Left forelimb (tissue), 1 donor: ENCODE measurements around the gene ACTN4.

Experiments
- DNase-seq: peaks from one replicate; pipeline ENCODE4 v3.0.0-alpha.2; 2018; ENCODE audit warnings: low spot score

The ACTN4 gene

GRCh38 chr19:38709671-38710415 lies 62.4 kb downstream of the ACTN4 start:
- DNase-seq = no peak

GRCh38 chr19:38710416-38710702 lies 62.9 kb downstream of the ACTN4 start:
- DNase-seq = no peak

- no peak for DNase-seq
These were observed 63.7 kb downstream of the ACTN4 start for GRCh38 chr19:38710928-38711725.

- DNase-seq = no peak
These were observed 64.3 kb downstream of the ACTN4 start for GRCh38 chr19:38711726-38712153.

GRCh38 chr19:38712161-38712748 lies 64.8 kb downstream of the ACTN4 start:
- no peak for DNase-seq

GRCh38 chr19:38713227-38713649 lies 65.8 kb downstream of the ACTN4 start:
- no peak for DNase-seq

- DNase-seq = no peak
These were observed 66.4 kb downstream of the ACTN4 start for GRCh38 chr19:38713865-38714264.

GRCh38 chr19:38714354-38714778 lies 66.9 kb downstream of the ACTN4 start:
- DNase-seq = no peak

GRCh38 chr19:38715555-38715954 lies 68.1 kb downstream of the ACTN4 start:
- DNase-seq = no peak

- DNase-seq = no peak
These were observed 69.6 kb downstream of the ACTN4 start for GRCh38 chr19:38717051-38717450.

- no peak for DNase-seq
These were observed 70.4 kb downstream of the ACTN4 start for GRCh38 chr19:38717855-38718254.

GRCh38 chr19:38718747-38719543 lies 71.5 kb downstream of the ACTN4 start:
- DNase-seq = peak; percentile 80

- DNase-seq = no peak
These were observed 72.5 kb downstream of the ACTN4 start for GRCh38 chr19:38719761-38720558.

GRCh38 chr19:38720559-38721236 lies 73.2 kb downstream of the ACTN4 start:
- no peak for DNase-seq

GRCh38 chr19:38721496-38721895 lies 74.0 kb downstream of the ACTN4 start:
- no peak for DNase-seq

- no peak for DNase-seq
These were observed 74.7 kb downstream of the ACTN4 start for GRCh38 chr19:38721979-38722773.

- no peak for DNase-seq
These were observed 75.6 kb downstream of the ACTN4 start for GRCh38 chr19:38722947-38723605.

GRCh38 chr19:38723606-38723965 lies 76.1 kb downstream of the ACTN4 start:
- DNase-seq = no peak
